Stimulated activated CD8-positive, alpha-beta memory T cell treated with anti-CD3 and anti-CD28 coated beads, Interleukin-7, amount 100 ng/mL, for 48 hours (primary cell): Measurements from ENCODE around the gene CPPED1.

Source experiments
- DNase-seq, 2 donors: peaks; one replicate each; pipeline ENCODE4 v3.0.0-alpha.2; 2020; ENCODE audit warnings: low read depth in 1 of 2; ENCODE audit errors: extremely low read depth in 1 of 2

CPPED1 gene

DNA sequence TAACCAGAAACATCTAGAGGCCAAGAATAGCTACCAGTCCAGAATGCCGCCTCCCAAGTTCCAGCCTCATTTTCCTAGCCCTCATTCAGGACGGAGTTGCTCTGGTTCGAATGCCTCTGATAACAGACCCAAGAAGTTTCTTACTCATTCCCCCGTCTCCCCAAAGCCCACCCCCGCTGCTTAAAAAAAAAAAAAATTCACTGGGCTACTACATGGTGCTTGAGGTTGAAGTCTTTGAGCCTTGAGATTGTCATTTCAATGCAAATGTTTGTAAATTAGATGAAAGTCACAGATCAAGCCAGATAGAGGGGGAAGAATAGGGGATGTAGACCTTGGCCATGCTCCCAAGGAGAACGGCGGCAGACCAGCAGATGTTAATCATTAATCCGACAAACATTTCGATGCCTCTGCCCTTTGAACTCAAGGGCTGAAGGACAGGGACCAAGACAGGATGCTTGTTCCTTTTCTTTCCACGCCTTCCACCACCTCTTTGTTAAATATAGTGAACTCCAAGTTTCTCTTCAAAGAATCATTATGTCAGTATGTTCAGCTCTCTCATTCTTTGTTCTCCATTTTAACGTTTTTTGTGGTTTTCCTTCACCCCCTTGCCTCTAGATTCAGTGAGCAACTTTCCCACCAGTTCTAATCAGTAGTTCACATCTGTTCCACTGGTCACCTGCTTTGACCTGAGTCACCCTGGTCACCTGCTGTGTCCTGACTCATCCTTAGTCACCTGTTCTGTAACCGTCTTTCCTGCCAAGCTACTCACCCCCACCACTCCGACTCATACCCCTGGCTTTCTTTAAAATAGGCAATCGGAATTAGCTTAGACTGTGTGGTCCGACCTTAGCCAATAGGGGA, 190.3 kb downstream of the CPPED1 start:
- peak; percentile 37 to 70 for DNase-seq

- peak in 1 of 2 donors; percentile 41 for DNase-seq
Observed at GRCh38 chr16:12612598-12613101, 191.0 kb downstream of the CPPED1 start.

DNA sequence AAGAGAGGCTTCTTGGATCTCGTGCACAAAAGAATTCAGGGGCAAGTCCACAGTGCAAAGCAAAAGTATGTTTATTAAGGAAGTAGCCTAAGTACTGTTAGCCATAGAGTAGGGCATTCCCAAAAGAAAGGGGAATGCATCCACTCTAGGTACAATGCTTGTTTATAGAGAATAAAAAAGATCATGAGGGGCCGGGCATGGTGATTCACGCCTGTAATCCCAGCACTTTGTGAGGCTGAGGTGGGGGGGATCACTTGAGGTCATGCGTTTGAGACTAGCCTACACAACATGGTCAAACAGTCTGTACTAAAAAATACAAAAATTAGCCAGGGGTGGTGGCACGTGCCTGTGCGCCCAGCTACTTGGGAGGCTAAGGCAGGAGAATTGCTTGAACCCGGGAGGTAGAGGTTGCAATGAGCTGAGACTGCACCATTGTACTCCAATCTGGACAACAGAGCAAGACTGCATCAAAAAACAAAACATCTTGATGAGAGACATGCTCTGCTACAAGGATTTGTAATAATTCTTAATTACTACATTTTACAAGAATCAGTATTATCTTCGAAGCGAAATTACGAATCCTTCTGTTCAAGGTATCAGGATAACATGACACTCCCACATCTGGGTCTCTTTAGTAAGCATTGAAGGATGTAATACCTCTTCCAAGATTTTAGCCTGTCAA, 191.6 kb downstream of the CPPED1 start:
- no peak for DNase-seq

- no peak for DNase-seq
Observed at GRCh38 chr16:12611006-12611477, 192.6 kb downstream of the CPPED1 start.

GRCh38 chr16:12609937-12610699, 193.6 kb downstream of the CPPED1 start:
- no peak for DNase-seq
